ENCODE measurements around the gene CYBC1.
A peak's percentile ranks its signal among the peaks of the same experiment; 100 is the strongest.

The CYBC1 gene

GRCh38 chr17:82418001-82418986 is 32.3 kb downstream of the CYBC1 start, which contains the start of the genes HEXD and OGFOD3:
HEXD (plus strand) TSS chr17:82418347; CDS start chr17:82419800, 1,453 bp downstream.
OGFOD3 (minus strand) TSS chr17:82418586; CDS start chr17:82418485, 101 bp downstream.
- TF ChIP-seq EZH2 (optimal IDR thresholded peaks at IDR 0.05; ENCODE audit: low read depth, low read length) (no peak), EZH2phosphoT487 (IDR thresholded peaks at IDR 0.05; ENCODE audit: low read length) (no peak)
- TF ChIP-seq, protein P1, sequence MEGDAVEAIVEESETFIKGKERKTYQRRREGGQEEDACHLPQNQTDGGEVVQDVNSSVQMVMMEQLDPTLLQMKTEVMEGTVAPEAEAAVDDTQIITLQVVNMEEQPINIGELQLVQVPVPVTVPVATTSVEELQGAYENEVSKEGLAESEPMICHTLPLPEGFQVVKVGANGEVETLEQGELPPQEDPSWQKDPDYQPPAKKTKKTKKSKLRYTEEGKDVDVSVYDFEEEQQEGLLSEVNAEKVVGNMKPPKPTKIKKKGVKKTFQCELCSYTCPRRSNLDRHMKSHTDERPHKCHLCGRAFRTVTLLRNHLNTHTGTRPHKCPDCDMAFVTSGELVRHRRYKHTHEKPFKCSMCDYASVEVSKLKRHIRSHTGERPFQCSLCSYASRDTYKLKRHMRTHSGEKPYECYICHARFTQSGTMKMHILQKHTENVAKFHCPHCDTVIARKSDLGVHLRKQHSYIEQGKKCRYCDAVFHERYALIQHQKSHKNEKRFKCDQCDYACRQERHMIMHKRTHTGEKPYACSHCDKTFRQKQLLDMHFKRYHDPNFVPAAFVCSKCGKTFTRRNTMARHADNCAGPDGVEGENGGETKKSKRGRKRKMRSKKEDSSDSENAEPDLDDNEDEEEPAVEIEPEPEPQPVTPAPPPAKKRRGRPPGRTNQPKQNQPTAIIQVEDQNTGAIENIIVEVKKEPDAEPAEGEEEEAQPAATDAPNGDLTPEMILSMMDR (IDR thresholded peaks at IDR 0.05; ENCODE audit: low read length) = no peak
- peak within 1 kb of the TSS; percentile 88 for H3K9ac ChIP-seq (ENCODE audit: low read length)
- H3K9me3 ChIP-seq (replicated peaks; ENCODE audit: insufficient read depth, low read length) = no peaks in the 10 kb centered on the region
- peaks cover 49% of the 10 kb centered on the region for H3K79me2 ChIP-seq (ENCODE audit: low read length)
- peak; percentile 90 for DNase-seq
- H2AFZ ChIP-seq (ENCODE audit: low read length) = peak within 1 kb of the TSS; percentile 65
- no peaks in the 10 kb centered on the region for H3K27me3 ChIP-seq (replicated peaks; ENCODE audit: insufficient read depth, low read length)
- no peaks in the 10 kb centered on the region for H3K9me2 ChIP-seq (replicated peaks; ENCODE audit: insufficient read depth, low read length)
- H3K4me2 ChIP-seq (ENCODE audit: low read depth, low read length) = peak within 1 kb of the TSS; percentile 88
- H3K4me1 ChIP-seq (ENCODE audit: low read length) = no peaks in the 10 kb centered on the region; the same call in 1 of the 2 replicates
- H3K4me3 ChIP-seq (ENCODE audit: low read length) = peak within 1 kb of the TSS; percentile 98
- no peaks in the 10 kb centered on the region; the same call in 1 of the 2 replicates for H4K20me1 ChIP-seq (ENCODE audit: insufficient read depth, low read length)
- no peaks in the 10 kb centered on the region for H3K36me3 ChIP-seq (replicated peaks; ENCODE audit: insufficient read depth, low read length)
- H3F3A ChIP-seq (ENCODE audit: insufficient read depth, low read length) = peaks cover 13% of the 10 kb centered on the region
- peak within 1 kb of the TSS; percentile 68; the same call in 1 of the 2 replicates for H3K27ac ChIP-seq (ENCODE audit: low read length)

GRCh38 chr17:82416771-82417170 is 33.8 kb downstream of the CYBC1 start:
- no peaks in the 10 kb centered on the region for H3K9me3 ChIP-seq (replicated peaks; ENCODE audit: insufficient read depth, low read length)
- H3K9me2 ChIP-seq (replicated peaks; ENCODE audit: insufficient read depth, low read length) = no peaks in the 10 kb centered on the region
- peaks cover 13% of the 10 kb centered on the region for H3F3A ChIP-seq (ENCODE audit: insufficient read depth, low read length)
- H3K9ac ChIP-seq (ENCODE audit: low read length) = no peak overlapping the region
- no peak for DNase-seq
- no peak overlapping the region for H3K4me2 ChIP-seq (ENCODE audit: low read depth, low read length)
- H3K27ac ChIP-seq (ENCODE audit: low read length) = no peak overlapping the region
- H3K36me3 ChIP-seq (replicated peaks; ENCODE audit: insufficient read depth, low read length) = no peaks in the 10 kb centered on the region
- no peaks in the 10 kb centered on the region for H3K27me3 ChIP-seq (replicated peaks; ENCODE audit: insufficient read depth, low read length)
- H2AFZ ChIP-seq (ENCODE audit: low read length) = no peak overlapping the region
- no peaks in the 10 kb centered on the region; the same call in 1 of the 2 replicates for H4K20me1 ChIP-seq (ENCODE audit: insufficient read depth, low read length)
- H3K4me3 ChIP-seq (ENCODE audit: low read length) = no peak overlapping the region
- TF ChIP-seq EZH2 (optimal IDR thresholded peaks at IDR 0.05; ENCODE audit: low read depth, low read length) = no peak
- no peak for TF ChIP-seq EZH2phosphoT487 (IDR thresholded peaks at IDR 0.05; ENCODE audit: low read length)
- TF ChIP-seq, protein P1 (IDR thresholded peaks at IDR 0.05; ENCODE audit: low read length) = peak; percentile 12
- no peaks in the 10 kb centered on the region; the same call in 1 of the 2 replicates for H3K4me1 ChIP-seq (ENCODE audit: low read length)
- peaks cover 60% of the 10 kb centered on the region for H3K79me2 ChIP-seq (ENCODE audit: low read length)

DNA sequence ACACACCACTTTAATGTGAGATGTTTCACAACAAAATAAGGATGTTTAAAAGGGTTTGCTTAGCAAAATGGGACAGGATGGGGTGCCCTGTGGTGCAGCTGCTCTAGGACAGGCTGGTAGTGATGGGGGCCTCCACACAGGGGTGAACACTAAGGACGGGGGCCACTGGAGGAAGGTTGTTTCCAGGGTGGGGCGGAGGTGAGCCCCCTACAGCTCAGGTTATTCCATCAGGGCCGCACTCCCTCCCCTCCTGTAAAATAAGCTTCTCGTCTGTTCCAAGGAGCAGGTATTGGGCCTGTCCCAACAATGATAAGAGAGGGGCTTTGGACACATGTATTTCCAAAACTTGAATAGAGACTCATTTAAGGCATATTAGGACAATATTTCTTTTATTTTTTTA is 34.3 kb downstream of the CYBC1 start:
- TF ChIP-seq EZH2 (optimal IDR thresholded peaks at IDR 0.05; ENCODE audit: low read depth, low read length) (no peak), EZH2phosphoT487 (IDR thresholded peaks at IDR 0.05; ENCODE audit: low read length) (no peak)
- TF ChIP-seq, protein P1 (IDR thresholded peaks at IDR 0.05; ENCODE audit: low read length) = no peak
- Histone ChIP-seq H3K27ac (ENCODE audit: low read length) (no peak overlapping the region), H3K9me3 (replicated peaks; ENCODE audit: insufficient read depth, low read length) (no peaks in the 10 kb centered on the region), H4K20me1 (ENCODE audit: insufficient read depth, low read length) (no peaks in the 10 kb centered on the region; the same call in 1 of the 2 replicates), H2AFZ (ENCODE audit: low read length) (no peak overlapping the region), H3K9me2 (replicated peaks; ENCODE audit: insufficient read depth, low read length) (no peaks in the 10 kb centered on the region), H3K4me2 (ENCODE audit: low read depth, low read length) (no peak overlapping the region), H3F3A (ENCODE audit: insufficient read depth, low read length) (peaks cover 13% of the 10 kb centered on the region), H3K9ac (ENCODE audit: low read length) (no peak overlapping the region), H3K4me3 (ENCODE audit: low read length) (no peak overlapping the region), H3K36me3 (replicated peaks; ENCODE audit: insufficient read depth, low read length) (no peaks in the 10 kb centered on the region), H3K79me2 (ENCODE audit: low read length) (peaks cover 64% of the 10 kb centered on the region), H3K4me1 (ENCODE audit: low read length) (no peaks in the 10 kb centered on the region; the same call in 1 of the 2 replicates), H3K27me3 (replicated peaks; ENCODE audit: insufficient read depth, low read length) (no peaks in the 10 kb centered on the region)
- no peak for DNase-seq

Data from MM.1S (cell line).